ENCODE measurements around the gene RELT.

GRCh38 chr11:73388265-73389133 lies 12.3 kb downstream of the RELT start:
- TF ChIP-seq EZH2 (IDR thresholded peaks at IDR 0.05) (no peak), SP1 (IDR thresholded peaks at IDR 0.05; ENCODE audit: low read depth) (no peak), CTCF (IDR thresholded peaks at IDR 0.05 in 2 of 3, conservative IDR thresholded peaks at IDR 0.05 in 1 of 3; ENCODE audit: borderline replicate concordance in 1 of 3, insufficient read depth in 1 of 3, low read depth in 2 of 3, low read length in 2 of 3) (no peak), YY1 (IDR thresholded peaks at IDR 0.05; ENCODE audit: extremely low read depth, insufficient replicate concordance, low read depth, low read length) (no peak), POLR2AphosphoS5 (IDR thresholded peaks at IDR 0.05; ENCODE audit: low read depth, low read length) (no peak), CBX3 (IDR thresholded peaks at IDR 0.05; ENCODE audit: low read depth) (no peak), EZH2phosphoT487 (IDR thresholded peaks at IDR 0.05; ENCODE audit: borderline replicate concordance) (no peak), TCF7L2 (IDR thresholded peaks at IDR 0.05; ENCODE audit: borderline replicate concordance, extremely low read depth, insufficient read depth, insufficient read length) (no peak), POLR2A (IDR thresholded peaks at IDR 0.05; ENCODE audit: borderline replicate concordance, extremely low read depth, insufficient read depth, insufficient read length) (no peak), ZFX (IDR thresholded peaks at IDR 0.05) (no peak), REST (IDR thresholded peaks at IDR 0.05; ENCODE audit: low read depth) (no peak)
